HepG2 (cell line): ENCODE data around the gene LEAP2. TPM values are rescaled to one million over a fixed set of nuclear protein-coding genes. Genes with fewer than 3 reads are reported as not detected.
A peak's percentile ranks its signal among the peaks of the same experiment; 100 is the strongest.

ENCODE experiments used
- AGO2 ChIP-seq: fragments of 200-400 bp; formaldehyde crosslinking; optimal IDR thresholded peaks from 2 replicates; pipeline ENCODE3; 2017; ENCODE audit warnings: mild to moderate bottlenecking, low read depth, low read length, moderate library complexity
- ARID2 ChIP-seq: sonication (generic); formaldehyde crosslinking; IDR thresholded peaks from 2 replicates; pipeline ENCODE4 v1.8.1; 2022; ENCODE audit warnings: mild to moderate bottlenecking, missing genetic modification reagents, borderline replicate concordance
- CAMTA2 ChIP-seq: sonication (generic); formaldehyde crosslinking; IDR thresholded peaks from 2 replicates; pipeline ENCODE4 v1.4.0; 2020; ENCODE audit warnings: mild to moderate bottlenecking, missing genetic modification reagents, borderline replicate concordance
- ELF1 ChIP-seq: sonication (generic); formaldehyde crosslinking; IDR thresholded peaks from 2 replicates; pipeline ENCODE4 v1.4.0; 2020; ENCODE audit warnings: missing genetic modification reagents
- GTF3A ChIP-seq: sonication (generic); formaldehyde crosslinking; conservative IDR thresholded peaks from 2 replicates; pipeline ENCODE4 v1.4.0; 2020; ENCODE audit warnings: mild to moderate bottlenecking, missing genetic modification reagents
- HNRNPLL ChIP-seq: fragments of 200-400 bp; formaldehyde crosslinking; IDR thresholded peaks from 2 replicates; pipeline ENCODE4 v1.6.1; 2017; ENCODE audit warnings: mild to moderate bottlenecking, low read depth, low read length; ENCODE audit not compliant: poor library complexity, severe bottlenecking
- KLF16 ChIP-seq, 2 experiments: sonication (generic) in 1 of 2; formaldehyde crosslinking in 1 of 2; IDR thresholded peaks; 2 replicates each; pipeline versions ENCODE4 v1.6.1 to v1.8.0; 2016 to 2023; ENCODE audit warnings: missing genetic modification reagents in 2 of 2, missing compliant biosample characterization in 1 of 2
- MED13 ChIP-seq: sonication (generic); formaldehyde crosslinking; IDR thresholded peaks from 2 replicates; pipeline ENCODE4 v1.5.0; 2020; ENCODE audit warnings: missing genetic modification reagents
- POLR2AphosphoS5 ChIP-seq: IDR thresholded peaks from 2 replicates; pipeline ENCODE4 v1.6.1; 2012; ENCODE audit warnings: low read depth, low read length
- SOX13 ChIP-seq, 3 experiments: fragments of 450-650 bp in 1 of 3; sonication (generic) in 1 of 3; formaldehyde crosslinking in 1 of 3; IDR thresholded peaks in 2 of 3; conservative IDR thresholded peaks in 1 of 3; 2 replicates each; pipeline versions ENCODE4 v1.5.0 to v1.6.1; 2016 to 2020; ENCODE audit warnings: antibody characterized with exemption in 1 of 3, mild to moderate bottlenecking in 1 of 3, missing compliant biosample characterization in 1 of 3, missing genetic modification reagents in 1 of 3, moderate library complexity in 1 of 3
- THYN1 ChIP-seq: sonication (generic); formaldehyde crosslinking; IDR thresholded peaks from 2 replicates; pipeline ENCODE4 v1.8.1; 2023; ENCODE audit warnings: low read depth, mild to moderate bottlenecking, moderate library complexity, missing genetic modification reagents, borderline replicate concordance
- TOPORS ChIP-seq: sonication (generic); formaldehyde crosslinking; IDR thresholded peaks from 2 replicates; pipeline ENCODE4 v1.8.0; 2023; ENCODE audit warnings: mild to moderate bottlenecking, missing genetic modification reagents
- WIZ ChIP-seq: sonication (generic); formaldehyde crosslinking; IDR thresholded peaks from 2 replicates; pipeline ENCODE4 v1.5.1; 2020; ENCODE audit warnings: mild to moderate bottlenecking, missing genetic modification reagents
- ZNF563 ChIP-seq: sonication (generic); formaldehyde crosslinking; IDR thresholded peaks from 2 replicates; pipeline ENCODE4 v1.8.0; 2022; ENCODE audit warnings: mild to moderate bottlenecking, moderate library complexity, missing genetic modification reagents
- ZNF615 ChIP-seq: sonication (generic); formaldehyde crosslinking; IDR thresholded peaks from 2 replicates; pipeline ENCODE4 v1.5.0; 2020; ENCODE audit warnings: mild to moderate bottlenecking, missing genetic modification reagents, borderline replicate concordance
- ZNF761 ChIP-seq: sonication (generic); formaldehyde crosslinking; conservative IDR thresholded peaks from 2 replicates; pipeline ENCODE4 v1.4.0; 2020; ENCODE audit warnings: mild to moderate bottlenecking, missing genetic modification reagents
- polyA plus RNA-seq, 8 experiments: library from polyadenylated mRNA; depleted of rRNA in 3 of 8; stranded (reverse) in 7 of 8; unstranded in 1 of 8; fragments of >200 nt; fragmentation: Illumina TruSeq in 4 of 8; extraction: Trizol in 4 of 8; gene quantifications; 2 replicates each; pipeline versions ENCODE4 v1.2.1 to v1.2.3, GENCODE V29; 2011 to 2016; ENCODE audit warnings: low read depth in 4 of 8, missing spikeins in 1 of 8, mixed read lengths in 1 of 8; ENCODE audit not compliant: insufficient read depth in 1 of 8
- total RNA-seq, 5 experiments: library from RNA; depleted of rRNA; stranded (reverse); fragments of >200 nt; fragmentation: Illumina TruSeq; extraction: Trizol; gene quantifications; 2 replicates each; pipeline ENCODE4 v1.2.3, GENCODE V29; 2016; ENCODE audit warnings: low read depth in 1 of 5
- TF ChIP-seq, protein P1 (sequence below): sonication (generic); formaldehyde crosslinking; IDR thresholded peaks from 2 replicates; pipeline ENCODE4 v1.8.0; 2022; ENCODE audit warnings: mild to moderate bottlenecking, missing genetic modification reagents, moderate library complexity
- TF ChIP-seq, protein P2 (sequence below): sonication (generic); formaldehyde crosslinking; IDR thresholded peaks from 2 replicates; pipeline ENCODE4 v1.9.0; 2021; ENCODE audit warnings: mild to moderate bottlenecking, missing genetic modification reagents
- TF ChIP-seq, protein P3 (sequence below): IDR thresholded peaks from 2 replicates; pipeline ENCODE4 v1.6.1; 2018; ENCODE audit warnings: missing genetic modification reagents, mild to moderate bottlenecking, missing compliant biosample characterization

Gene LEAP2
- total and polyA plus RNA-seq, 2 of the 13 experiments (the other 11 are each of a cell fraction or from before 2014, with no cell fraction given): 23.9 to 51.9 TPM

- 0 out of 2 replicates have a peak, but pooled peaks have one; percentile 35 for TF ChIP-seq MED13
- peak; percentile 67; the same call in 1 of the 2 replicates for TF ChIP-seq TOPORS (CRISPR knock-in tag)
- peak; percentile 72 for TF ChIP-seq ZNF563
- no peak for TF ChIP-seq ZNF761 (CRISPR knock-in tag)
- TF ChIP-seq KLF16 (CRISPR knock-in tag; IDR thresholded peaks at IDR 0.05): 0 out of 4 replicates have a peak, but pooled peaks of 1 of the 2 experiments have one; percentile 45
- 0 out of 2 replicates have a peak, but pooled peaks have one; percentile 72 for TF ChIP-seq ZNF615 (CRISPR knock-in tag)
- peak; percentile 88 for TF ChIP-seq AGO2
- peak; percentile 41 for TF ChIP-seq POLR2AphosphoS5
- TF ChIP-seq GTF3A (CRISPR knock-in tag): no peak
- TF ChIP-seq ELF1 (CRISPR knock-in tag): peak; percentile 31; the same call in 1 of the 2 replicates
- no peak for TF ChIP-seq SOX13 (IDR thresholded peaks at IDR 0.05)
- TF ChIP-seq SOX13 (CRISPR knock-in tag; conservative IDR thresholded peaks at IDR 0.05 in 1 of 2, IDR thresholded peaks at IDR 0.05 in 1 of 2): no peak
- TF ChIP-seq ARID2 (CRISPR knock-in tag): peak; percentile 48; the same call in 1 of the 2 replicates
- TF ChIP-seq HNRNPLL: peak; percentile 81
- 0 out of 2 replicates have a peak, but pooled peaks have one; percentile 35 for TF ChIP-seq WIZ
- TF ChIP-seq, protein P1, sequence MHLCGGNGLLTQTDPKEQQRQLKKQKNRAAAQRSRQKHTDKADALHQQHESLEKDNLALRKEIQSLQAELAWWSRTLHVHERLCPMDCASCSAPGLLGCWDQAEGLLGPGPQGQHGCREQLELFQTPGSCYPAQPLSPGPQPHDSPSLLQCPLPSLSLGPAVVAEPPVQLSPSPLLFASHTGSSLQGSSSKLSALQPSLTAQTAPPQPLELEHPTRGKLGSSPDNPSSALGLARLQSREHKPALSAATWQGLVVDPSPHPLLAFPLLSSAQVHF (CRISPR knock-in tag): peak; percentile 16; the same call in 1 of the 2 replicates
- 0 out of 2 replicates have a peak, but pooled peaks have one; percentile 2 for TF ChIP-seq CAMTA2 (CRISPR knock-in tag)
- no peak for TF ChIP-seq THYN1 (CRISPR knock-in tag)
- TF ChIP-seq, protein P2, sequence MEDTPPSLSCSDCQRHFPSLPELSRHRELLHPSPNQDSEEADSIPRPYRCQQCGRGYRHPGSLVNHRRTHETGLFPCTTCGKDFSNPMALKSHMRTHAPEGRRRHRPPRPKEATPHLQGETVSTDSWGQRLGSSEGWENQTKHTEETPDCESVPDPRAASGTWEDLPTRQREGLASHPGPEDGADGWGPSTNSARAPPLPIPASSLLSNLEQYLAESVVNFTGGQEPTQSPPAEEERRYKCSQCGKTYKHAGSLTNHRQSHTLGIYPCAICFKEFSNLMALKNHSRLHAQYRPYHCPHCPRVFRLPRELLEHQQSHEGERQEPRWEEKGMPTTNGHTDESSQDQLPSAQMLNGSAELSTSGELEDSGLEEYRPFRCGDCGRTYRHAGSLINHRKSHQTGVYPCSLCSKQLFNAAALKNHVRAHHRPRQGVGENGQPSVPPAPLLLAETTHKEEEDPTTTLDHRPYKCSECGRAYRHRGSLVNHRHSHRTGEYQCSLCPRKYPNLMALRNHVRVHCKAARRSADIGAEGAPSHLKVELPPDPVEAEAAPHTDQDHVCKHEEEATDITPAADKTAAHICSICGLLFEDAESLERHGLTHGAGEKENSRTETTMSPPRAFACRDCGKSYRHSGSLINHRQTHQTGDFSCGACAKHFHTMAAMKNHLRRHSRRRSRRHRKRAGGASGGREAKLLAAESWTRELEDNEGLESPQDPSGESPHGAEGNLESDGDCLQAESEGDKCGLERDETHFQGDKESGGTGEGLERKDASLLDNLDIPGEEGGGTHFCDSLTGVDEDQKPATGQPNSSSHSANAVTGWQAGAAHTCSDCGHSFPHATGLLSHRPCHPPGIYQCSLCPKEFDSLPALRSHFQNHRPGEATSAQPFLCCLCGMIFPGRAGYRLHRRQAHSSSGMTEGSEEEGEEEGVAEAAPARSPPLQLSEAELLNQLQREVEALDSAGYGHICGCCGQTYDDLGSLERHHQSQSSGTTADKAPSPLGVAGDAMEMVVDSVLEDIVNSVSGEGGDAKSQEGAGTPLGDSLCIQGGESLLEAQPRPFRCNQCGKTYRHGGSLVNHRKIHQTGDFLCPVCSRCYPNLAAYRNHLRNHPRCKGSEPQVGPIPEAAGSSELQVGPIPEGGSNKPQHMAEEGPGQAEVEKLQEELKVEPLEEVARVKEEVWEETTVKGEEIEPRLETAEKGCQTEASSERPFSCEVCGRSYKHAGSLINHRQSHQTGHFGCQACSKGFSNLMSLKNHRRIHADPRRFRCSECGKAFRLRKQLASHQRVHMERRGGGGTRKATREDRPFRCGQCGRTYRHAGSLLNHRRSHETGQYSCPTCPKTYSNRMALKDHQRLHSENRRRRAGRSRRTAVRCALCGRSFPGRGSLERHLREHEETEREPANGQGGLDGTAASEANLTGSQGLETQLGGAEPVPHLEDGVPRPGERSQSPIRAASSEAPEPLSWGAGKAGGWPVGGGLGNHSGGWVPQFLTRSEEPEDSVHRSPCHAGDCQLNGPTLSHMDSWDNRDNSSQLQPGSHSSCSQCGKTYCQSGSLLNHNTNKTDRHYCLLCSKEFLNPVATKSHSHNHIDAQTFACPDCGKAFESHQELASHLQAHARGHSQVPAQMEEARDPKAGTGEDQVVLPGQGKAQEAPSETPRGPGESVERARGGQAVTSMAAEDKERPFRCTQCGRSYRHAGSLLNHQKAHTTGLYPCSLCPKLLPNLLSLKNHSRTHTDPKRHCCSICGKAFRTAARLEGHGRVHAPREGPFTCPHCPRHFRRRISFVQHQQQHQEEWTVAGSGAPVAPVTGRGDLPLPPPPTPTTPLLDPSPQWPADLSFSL (CRISPR knock-in tag): peak; percentile 54; the same call in 1 of the 2 replicates
- TF ChIP-seq, protein P3, sequence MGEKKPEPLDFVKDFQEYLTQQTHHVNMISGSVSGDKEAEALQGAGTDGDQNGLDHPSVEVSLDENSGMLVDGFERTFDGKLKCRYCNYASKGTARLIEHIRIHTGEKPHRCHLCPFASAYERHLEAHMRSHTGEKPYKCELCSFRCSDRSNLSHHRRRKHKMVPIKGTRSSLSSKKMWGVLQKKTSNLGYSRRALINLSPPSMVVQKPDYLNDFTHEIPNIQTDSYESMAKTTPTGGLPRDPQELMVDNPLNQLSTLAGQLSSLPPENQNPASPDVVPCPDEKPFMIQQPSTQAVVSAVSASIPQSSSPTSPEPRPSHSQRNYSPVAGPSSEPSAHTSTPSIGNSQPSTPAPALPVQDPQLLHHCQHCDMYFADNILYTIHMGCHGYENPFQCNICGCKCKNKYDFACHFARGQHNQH (CRISPR knock-in tag): peak; percentile 20; the same call in 1 of the 2 replicates
Observed at GRCh38 chr5:132829742-132830435, 43.6 kb upstream of the LEAP2 start (continued).
